Measurements from ENCODE around the gene LOC128125822.

The LOC128125822 gene

DNA sequence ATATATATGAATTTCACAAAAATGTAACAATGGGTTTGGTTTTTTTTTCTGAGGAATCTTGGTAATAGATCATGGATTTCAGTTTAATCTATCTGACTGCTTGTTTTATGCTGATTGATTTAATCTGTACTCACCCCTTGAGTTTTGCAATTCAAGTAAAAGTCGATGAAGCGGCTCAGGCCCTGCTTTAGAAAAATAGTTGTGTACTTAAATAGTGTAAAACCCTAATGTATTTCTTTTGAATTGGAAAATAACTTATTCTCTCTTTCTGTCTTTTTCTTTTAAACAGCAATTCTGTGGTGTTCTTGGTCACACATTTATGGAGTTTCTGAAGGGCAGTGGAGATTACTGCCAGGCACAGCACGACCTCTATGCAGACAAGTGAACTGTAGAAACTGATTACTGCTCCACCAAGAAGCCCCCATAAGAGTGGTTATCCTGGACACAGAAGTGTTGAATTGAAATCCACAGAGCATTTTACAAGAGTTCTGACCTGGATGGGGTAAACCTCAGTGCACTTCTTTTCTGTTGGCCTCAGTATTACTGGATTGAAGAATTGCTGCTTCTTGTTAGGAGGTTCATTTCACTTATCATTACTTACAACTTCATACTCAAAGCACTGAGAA is 4.0 kb downstream of the LOC128125822 start:
- Histone ChIP-seq H3K9me3 (no peaks in the 10 kb centered on the region), H3K36me3 (peaks cover 3 to 52% (median 41%) of the 10 kb centered on the region in 6 donors), H3K27me3 (replicated peaks in 1 of 7) (no peaks in the 10 kb centered on the region), H3K4me3 (no peak overlapping the region), H3K4me1 (peaks cover 9 to 39% (median 26%) of the 10 kb centered on the region in 6 donors), H3K27ac (no peak overlapping the region)
- 92 to 94% (median 93%) methylated on average over 3 of the region's 3 CpGs for WGBS, 5 donors
- TF ChIP-seq POLR2A (IDR thresholded peaks at IDR 0.05) (no peak), POLR2AphosphoS5 (IDR thresholded peaks at IDR 0.05) (no peak)
- TF ChIP-seq, protein P1, sequence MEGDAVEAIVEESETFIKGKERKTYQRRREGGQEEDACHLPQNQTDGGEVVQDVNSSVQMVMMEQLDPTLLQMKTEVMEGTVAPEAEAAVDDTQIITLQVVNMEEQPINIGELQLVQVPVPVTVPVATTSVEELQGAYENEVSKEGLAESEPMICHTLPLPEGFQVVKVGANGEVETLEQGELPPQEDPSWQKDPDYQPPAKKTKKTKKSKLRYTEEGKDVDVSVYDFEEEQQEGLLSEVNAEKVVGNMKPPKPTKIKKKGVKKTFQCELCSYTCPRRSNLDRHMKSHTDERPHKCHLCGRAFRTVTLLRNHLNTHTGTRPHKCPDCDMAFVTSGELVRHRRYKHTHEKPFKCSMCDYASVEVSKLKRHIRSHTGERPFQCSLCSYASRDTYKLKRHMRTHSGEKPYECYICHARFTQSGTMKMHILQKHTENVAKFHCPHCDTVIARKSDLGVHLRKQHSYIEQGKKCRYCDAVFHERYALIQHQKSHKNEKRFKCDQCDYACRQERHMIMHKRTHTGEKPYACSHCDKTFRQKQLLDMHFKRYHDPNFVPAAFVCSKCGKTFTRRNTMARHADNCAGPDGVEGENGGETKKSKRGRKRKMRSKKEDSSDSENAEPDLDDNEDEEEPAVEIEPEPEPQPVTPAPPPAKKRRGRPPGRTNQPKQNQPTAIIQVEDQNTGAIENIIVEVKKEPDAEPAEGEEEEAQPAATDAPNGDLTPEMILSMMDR (IDR thresholded peaks at IDR 0.05 in 8 of 11, conservative IDR thresholded peaks at IDR 0.05 in 3 of 11) = no peak
- intact Hi-C loops (cut with DNase I; ENCODE audit: low total_unique reads) = loop anchor here (10.0 kb wide), 1 partner anchor 59 kb away; the partner anchor contains the start of gene PHF3
- DNase-seq = no peak

- no peak for DNase-seq
- Histone ChIP-seq H3K9me3 (no peaks in the 10 kb centered on the region), H3K36me3 (peaks cover 3 to 60% (median 41%) of the 10 kb centered on the region in 6 donors), H3K4me3 (no peak overlapping the region), H3K4me1 (peaks cover 9 to 31% (median 21%) of the 10 kb centered on the region in 6 donors), H3K27ac (no peak overlapping the region), H3K27me3 (replicated peaks in 1 of 7) (no peaks in the 10 kb centered on the region)
- TF ChIP-seq POLR2A (IDR thresholded peaks at IDR 0.05) (no peak), POLR2AphosphoS5 (IDR thresholded peaks at IDR 0.05) (no peak)
- TF ChIP-seq, protein P1 (IDR thresholded peaks at IDR 0.05 in 8 of 11, conservative IDR thresholded peaks at IDR 0.05 in 3 of 11) = no peak
- intact Hi-C loops (cut with DNase I; ENCODE audit: low total_unique reads) = loop anchor here (10.0 kb wide), 1 partner anchor 58 kb away; the partner anchor contains the start of gene PHF3
- 94 to 98% (median 95%) methylated on average over 5 of the region's 5 CpGs for WGBS, 5 donors
Measured at GRCh38 chr6:63576985-63577712, 4.9 kb downstream of the LOC128125822 start.

DNA sequence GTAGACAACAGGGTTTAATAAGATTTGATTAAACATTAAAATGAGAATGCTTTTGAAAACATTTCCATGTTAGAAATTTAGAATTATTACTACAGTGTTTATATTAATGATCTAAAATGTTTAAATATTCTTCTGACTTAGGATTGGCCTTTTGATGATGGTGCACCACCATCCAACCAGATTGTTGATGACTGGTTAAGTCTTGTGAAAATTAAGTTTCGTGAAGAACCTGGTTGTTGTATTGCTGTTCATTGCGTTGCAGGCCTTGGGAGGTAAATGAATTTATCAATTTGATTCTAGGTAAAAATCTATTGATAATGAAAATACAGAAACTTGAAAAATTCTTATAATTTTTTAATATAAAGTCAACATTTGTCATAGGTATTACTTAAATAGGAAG is 6.5 kb downstream of the LOC128125822 start:
- H3K36me3 ChIP-seq = peaks cover 3 to 76% (median 43%) of the 10 kb centered on the region in 6 donors
- intact Hi-C loops (cut with DNase I; ENCODE audit: low total_unique reads) = loop anchor here (10.0 kb wide), 1 partner anchor 56 kb away; the partner anchor contains the start of gene PHF3
- TF ChIP-seq, protein P1 (IDR thresholded peaks at IDR 0.05 in 8 of 11, conservative IDR thresholded peaks at IDR 0.05 in 3 of 11) = no peak
- TF ChIP-seq POLR2AphosphoS5 (IDR thresholded peaks at IDR 0.05) = no peak
- TF ChIP-seq POLR2A (IDR thresholded peaks at IDR 0.05) = no peak

More for the DNA sequence above, 6.5 kb downstream of the LOC128125822 start:
- no peaks in the 10 kb centered on the region for H3K27me3 ChIP-seq (replicated peaks in 1 of 7)
- no peak for DNase-seq
- H3K9me3 ChIP-seq = no peaks in the 10 kb centered on the region
- H3K4me3 ChIP-seq = no peak overlapping the region
- 95 to 100% (median 96%) methylated on average over 2 of the region's 2 CpGs for WGBS, 5 donors
- H3K27ac ChIP-seq = no peak overlapping the region
- peaks cover 9 to 30% (median 20%) of the 10 kb centered on the region in 6 donors for H3K4me1 ChIP-seq

Data from spleen (tissue), 11 donors.